Mesenchymal stem cell (in vitro differentiated cells and primary cell): ENCODE data around the gene DPEP3.
A peak's percentile ranks its signal among the peaks of the same experiment; 100 is the strongest.

Experiments used
- DNase-seq: peaks from one replicate; pipeline ENCODE4 v3.0.0-alpha.2; 2013
- H2AFZ ChIP-seq: one replicate; pipeline ENCODE4 v1.6.1; 2013; ENCODE audit warnings: low read depth, mild to moderate bottlenecking, control low read depth, inconsistent platforms, low read length, moderate library complexity
- H2AK5ac ChIP-seq: 2 replicates; pipeline ENCODE4 v1.6.1; 2013; ENCODE audit warnings: low read length, moderate library complexity, mild to moderate bottlenecking, inconsistent platforms; ENCODE audit not compliant: severe bottlenecking
- H2BK120ac ChIP-seq: one replicate; pipeline ENCODE4 v1.6.1; 2013; ENCODE audit warnings: low read depth, mild to moderate bottlenecking, inconsistent platforms, low read length, moderate library complexity
- H2BK12ac ChIP-seq, 2 experiments: one replicate each; pipeline ENCODE4 v1.6.1; 2013; ENCODE audit warnings: inconsistent platforms in 2 of 2, low read length in 2 of 2, mild to moderate bottlenecking in 2 of 2, moderate library complexity in 2 of 2, control low read depth in 1 of 2
- H2BK15ac ChIP-seq: one replicate; pipeline ENCODE4 v1.6.1; 2013; ENCODE audit warnings: mild to moderate bottlenecking, low read depth, inconsistent platforms; ENCODE audit not compliant: poor library complexity, severe bottlenecking
- H2BK5ac ChIP-seq: 2 replicates; pipeline ENCODE4 v1.6.1; 2013; ENCODE audit warnings: low read depth, mild to moderate bottlenecking, low read length, control low read depth, inconsistent platforms; ENCODE audit not compliant: poor library complexity, severe bottlenecking
- H3K14ac ChIP-seq, 2 experiments: one replicate each; pipeline ENCODE4 v1.6.1; 2013; ENCODE audit warnings: inconsistent platforms in 2 of 2, low read length in 2 of 2, control low read depth in 1 of 2, mild to moderate bottlenecking in 1 of 2, moderate library complexity in 1 of 2
- H3K18ac ChIP-seq, 2 experiments: one replicate each; pipeline ENCODE4 v1.6.1; 2013; ENCODE audit warnings: inconsistent platforms in 2 of 2, low read length in 2 of 2, control low read depth in 1 of 2, low read depth in 1 of 2, mild to moderate bottlenecking in 1 of 2
- H3K23ac ChIP-seq, 2 experiments: one replicate each; pipeline ENCODE4 v1.6.1; 2013; ENCODE audit warnings: inconsistent platforms in 2 of 2, low read length in 2 of 2, mild to moderate bottlenecking in 2 of 2, moderate library complexity in 2 of 2, control low read depth in 1 of 2
- H3K27ac ChIP-seq: 2 replicates; pipeline ENCODE4 v1.5.1; 2013; ENCODE audit warnings: mild to moderate bottlenecking, moderate library complexity, low read length, control low read depth, inconsistent platforms; ENCODE audit not compliant: poor library complexity, severe bottlenecking
- H3K27me3 ChIP-seq, 2 experiments: 2 replicates each; pipeline versions ENCODE4 v1.6.1 to v1.7.0; 2013; ENCODE audit warnings: low read length in 2 of 2, mild to moderate bottlenecking in 2 of 2, moderate library complexity in 2 of 2, control low read depth in 1 of 2, inconsistent platforms in 1 of 2; ENCODE audit not compliant: control insufficient read depth in 1 of 2, insufficient read depth in 1 of 2
- H3K36me3 ChIP-seq, 2 experiments: 2 replicates each; pipeline versions ENCODE4 v1.6.1 to v1.7.0; 2013; ENCODE audit warnings: low read length in 2 of 2, control low read depth in 1 of 2, inconsistent platforms in 1 of 2, low read depth in 1 of 2, mild to moderate bottlenecking in 1 of 2; ENCODE audit not compliant: insufficient read depth in 2 of 2, control insufficient read depth in 1 of 2
- H3K4ac ChIP-seq, 2 experiments: one replicate each; pipeline ENCODE4 v1.6.1; 2013; ENCODE audit warnings: inconsistent platforms in 2 of 2, low read length in 2 of 2, mild to moderate bottlenecking in 2 of 2, moderate library complexity in 2 of 2, control low read depth in 1 of 2, low read depth in 1 of 2
- H3K4me1 ChIP-seq: 2 replicates; pipeline ENCODE4 v1.6.1; 2013; ENCODE audit warnings: low read depth, low read length, control low read depth; ENCODE audit not compliant: control insufficient read depth, insufficient read depth
- H3K4me2 ChIP-seq: 2 replicates; pipeline ENCODE4 v1.6.1; 2013; ENCODE audit warnings: low read length, mild to moderate bottlenecking, inconsistent platforms; ENCODE audit not compliant: poor library complexity, severe bottlenecking
- H3K4me3 ChIP-seq, 2 experiments: 2 replicates each; pipeline versions ENCODE4 v1.5.1 to v1.7.0; 2013; ENCODE audit warnings: low read length in 2 of 2, mild to moderate bottlenecking in 2 of 2, control low read depth in 1 of 2, low read depth in 1 of 2; ENCODE audit not compliant: insufficient read depth in 1 of 2
- H3K79me1 ChIP-seq: replicated peaks from 2 replicates; pipeline ENCODE4 v1.6.1; 2013; ENCODE audit warnings: mild to moderate bottlenecking, control low read depth, low read length, inconsistent platforms; ENCODE audit not compliant: poor library complexity, severe bottlenecking
- H3K9ac ChIP-seq: 2 replicates; pipeline ENCODE4 v1.7.0; 2013; ENCODE audit warnings: mild to moderate bottlenecking, low read length, moderate library complexity
- H3K9me3 ChIP-seq: 2 replicates; pipeline ENCODE4 v1.7.0; 2013; ENCODE audit warnings: mild to moderate bottlenecking, low read length; ENCODE audit not compliant: control insufficient read depth
- H4K8ac ChIP-seq: one replicate; pipeline ENCODE4 v1.6.1; 2013; ENCODE audit warnings: inconsistent platforms, mild to moderate bottlenecking, low read length, moderate library complexity
- H4K91ac ChIP-seq: one replicate; pipeline ENCODE4 v1.6.1; 2013; ENCODE audit warnings: mild to moderate bottlenecking, low read length, inconsistent platforms
- WGBS: methylation state at CpG from one replicate; pipeline ENCODE4 v1.1.7; 2013; ENCODE audit warnings: mixed read lengths; 5-methylcytosine and 5-hydroxymethylcytosine counted together

DPEP3 gene

DNA sequence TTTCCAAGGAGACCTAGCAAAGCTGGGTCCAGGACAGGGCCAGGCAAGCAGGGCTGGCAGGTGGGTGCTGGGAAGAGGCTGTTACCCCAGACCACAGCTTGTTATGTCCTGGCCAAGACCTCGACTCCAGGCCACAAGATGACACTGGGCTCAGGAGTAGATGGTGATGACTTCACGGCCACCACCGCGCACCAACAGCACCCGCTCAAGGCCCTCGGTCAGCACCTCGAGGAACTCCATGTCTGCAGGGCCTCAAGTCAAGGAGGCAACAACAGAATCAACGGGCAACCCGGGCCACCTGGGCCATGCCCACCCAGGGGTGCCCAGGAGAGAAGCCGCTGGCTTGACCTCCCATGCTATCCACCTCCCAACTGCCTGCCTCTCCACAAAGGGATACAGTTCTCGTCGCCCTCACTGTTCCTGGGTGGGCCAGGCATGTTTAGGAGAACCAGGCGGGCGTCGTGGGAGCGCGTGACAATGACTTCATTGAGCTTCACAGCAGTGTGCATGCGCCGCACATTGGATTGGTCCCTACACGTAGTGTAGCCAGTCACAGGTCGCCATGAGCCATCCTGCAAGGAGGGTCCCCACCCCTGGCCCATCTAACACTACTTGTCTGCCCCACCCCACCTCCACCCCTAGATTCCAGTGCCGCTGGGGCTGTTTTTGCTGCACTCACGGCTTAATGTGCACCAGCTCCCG lies 35.5 kb downstream of the DPEP3 start:
- H3K27ac ChIP-seq: no peak overlapping the region
- H4K91ac ChIP-seq: no peak overlapping the region
- no peak overlapping the region for H2BK120ac ChIP-seq
- H3K4me3 ChIP-seq: no peak overlapping the region
- H3K27me3 ChIP-seq: no peaks in the 10 kb centered on the region
- H3K36me3 ChIP-seq: peaks cover 89 to 97% of the 10 kb centered on the region in 2 experiments
- no peaks in the 10 kb centered on the region for H3K9me3 ChIP-seq
- no peak overlapping the region for H2BK15ac ChIP-seq
- H3K18ac ChIP-seq: no peak overlapping the region
- DNase-seq: no peak
- H3K79me1 ChIP-seq: peaks cover 45% of the 10 kb centered on the region
- no peak overlapping the region for H2AFZ ChIP-seq
- no peak overlapping the region for H2BK5ac ChIP-seq
- H2AK5ac ChIP-seq: no peak overlapping the region
- H4K8ac ChIP-seq: no peak overlapping the region
- H3K23ac ChIP-seq: no peak overlapping the region
- no peak overlapping the region for H2BK12ac ChIP-seq
- 96% methylated on average over 24 of the region's 24 CpGs for WGBS
- peaks cover 21% of the 10 kb centered on the region for H3K4me1 ChIP-seq
- H3K4ac ChIP-seq: no peak overlapping the region
- no peak overlapping the region for H3K14ac ChIP-seq
- peak overlapping the region; percentile 65 for H3K9ac ChIP-seq
- H3K4me2 ChIP-seq: no peak overlapping the region

DNA sequence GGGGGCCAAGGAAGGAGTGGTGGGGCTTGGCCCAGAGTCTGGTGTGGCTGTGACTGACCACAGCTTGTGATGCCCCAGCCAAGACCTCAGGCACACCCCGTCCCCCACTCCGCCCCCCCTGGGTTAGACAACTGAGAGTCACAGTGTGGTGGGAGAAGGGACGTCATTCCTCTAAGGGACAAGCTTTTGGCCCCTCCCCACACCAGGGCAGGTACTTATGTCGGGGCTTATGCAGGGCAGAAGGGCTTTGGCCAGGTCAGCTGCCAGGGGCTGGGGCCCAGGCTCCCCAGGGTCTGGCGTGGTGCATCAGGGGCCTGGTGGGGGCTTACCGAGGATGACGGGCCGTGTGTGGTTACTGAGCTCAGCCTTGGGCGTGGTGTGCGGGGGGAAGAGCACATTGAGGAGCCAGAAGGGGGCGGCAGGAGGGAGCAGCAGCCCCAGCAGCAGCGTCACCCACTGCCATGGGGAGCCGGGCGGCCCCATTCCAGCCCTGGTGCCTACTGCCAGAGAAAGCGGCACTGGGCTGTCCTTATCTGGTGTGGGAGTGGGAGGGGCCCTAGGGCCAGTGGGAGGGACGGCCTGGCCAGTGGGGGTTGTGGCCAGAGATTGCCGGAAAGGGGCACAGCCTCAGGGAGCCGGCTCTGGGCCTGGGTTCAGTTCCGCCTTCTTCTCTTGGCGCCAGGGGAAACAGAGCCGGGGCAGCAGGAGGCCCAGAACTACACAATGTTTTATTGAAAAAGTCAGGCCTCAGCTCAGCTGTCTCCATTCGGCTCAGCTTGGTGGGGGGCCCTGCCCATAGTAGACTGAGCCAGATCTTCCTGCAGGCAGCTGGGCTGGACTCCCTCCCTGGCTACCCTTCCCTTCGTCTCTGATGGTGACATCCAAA lies 36.4 kb downstream of the DPEP3 start, which contains the start of gene LCAT:
TSS of gene LCAT (minus strand) at position 502 of the 886 bp plus-strand sequence. CDS start at position 483, 19 bp downstream.
- H3K9ac ChIP-seq: peak within 1 kb of the TSS; percentile 65
- H4K8ac ChIP-seq: no peak within 1 kb of the TSS
- H4K91ac ChIP-seq: peak within 1 kb of the TSS; percentile 8
- peak within 1 kb of the TSS in 1 of 2 experiments; percentile 33 for H3K4me3 ChIP-seq
- DNase-seq: no peak
- no peaks in the 10 kb centered on the region for H3K9me3 ChIP-seq
- H3K18ac ChIP-seq: no peak within 1 kb of the TSS
- H3K14ac ChIP-seq: no peak within 1 kb of the TSS
- no peak within 1 kb of the TSS for H2BK12ac ChIP-seq
- no peak within 1 kb of the TSS for H2BK120ac ChIP-seq
- 90% methylated on average over 23 of the region's 23 CpGs for WGBS
- peaks cover 37% of the 10 kb centered on the region for H3K79me1 ChIP-seq
- H3K36me3 ChIP-seq: peaks cover 87 to 96% of the 10 kb centered on the region in 2 experiments
- H2BK5ac ChIP-seq: no peak within 1 kb of the TSS
- no peak within 1 kb of the TSS for H3K27ac ChIP-seq
- H3K4ac ChIP-seq: no peak within 1 kb of the TSS
- no peak within 1 kb of the TSS for H3K23ac ChIP-seq
- no peaks in the 10 kb centered on the region for H3K27me3 ChIP-seq
- H3K4me1 ChIP-seq: peaks cover 21% of the 10 kb centered on the region
- no peak within 1 kb of the TSS for H3K4me2 ChIP-seq
- no peak within 1 kb of the TSS for H2BK15ac ChIP-seq
- H2AK5ac ChIP-seq: no peak within 1 kb of the TSS
- no peak within 1 kb of the TSS for H2AFZ ChIP-seq

DNA sequence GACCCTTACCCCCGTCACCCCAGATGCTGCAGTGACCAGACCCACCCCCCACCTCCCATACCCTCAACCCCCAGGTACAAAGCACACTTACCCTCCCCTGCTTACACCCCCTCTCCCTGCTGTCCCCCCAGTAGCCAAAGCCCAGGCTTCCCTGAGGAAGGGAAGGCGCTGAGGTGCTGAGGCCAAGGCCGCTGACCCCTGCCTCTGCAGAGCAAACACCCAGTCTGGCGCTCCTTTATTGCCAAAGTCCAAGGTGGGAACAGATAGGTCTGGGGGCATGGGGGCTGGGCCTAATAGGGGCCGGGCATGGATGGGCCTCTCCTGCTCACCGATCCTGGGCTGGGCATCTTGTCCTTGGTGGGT lies 37.1 kb downstream of the DPEP3 start:
- WGBS: 95% methylated on average over 6 of the region's 6 CpGs
- no peak overlapping the region for H3K4me2 ChIP-seq
- H3K23ac ChIP-seq: no peak overlapping the region
- no peak overlapping the region for H3K4me3 ChIP-seq
- H3K36me3 ChIP-seq: peaks cover 80 to 90% of the 10 kb centered on the region in 2 experiments
- H3K4ac ChIP-seq: no peak overlapping the region
- peaks cover 19% of the 10 kb centered on the region for H3K4me1 ChIP-seq
- no peak overlapping the region for H3K14ac ChIP-seq
- H3K18ac ChIP-seq: no peak overlapping the region
- peaks cover 31% of the 10 kb centered on the region for H3K79me1 ChIP-seq
- H3K9ac ChIP-seq: peak overlapping the region; percentile 65
- no peak overlapping the region for H2BK120ac ChIP-seq
- H2AFZ ChIP-seq: no peak overlapping the region
- no peak overlapping the region for H3K27ac ChIP-seq
- H2BK12ac ChIP-seq: no peak overlapping the region
- peak overlapping the region; percentile 8 for H4K91ac ChIP-seq
- H2BK15ac ChIP-seq: no peak overlapping the region
- no peak overlapping the region for H4K8ac ChIP-seq
- H3K9me3 ChIP-seq: no peaks in the 10 kb centered on the region
- H2BK5ac ChIP-seq: no peak overlapping the region
- H3K27me3 ChIP-seq: no peaks in the 10 kb centered on the region
- no peak overlapping the region for H2AK5ac ChIP-seq
- DNase-seq: no peak
